Endodermal cell (in vitro differentiated cells): ENCODE data around the gene TPPP. TPM values are rescaled to one million over a fixed set of nuclear protein-coding genes. Genes with fewer than 3 reads are reported as not detected.

ENCODE experiments used
- DNase-seq: peaks from one replicate; pipeline ENCODE4 v3.0.0-alpha.2; 2017
- H3K27ac ChIP-seq: 2 replicates; pipeline ENCODE4 v1.5.1; 2013; ENCODE audit warnings: mild to moderate bottlenecking, low read depth, low read length, moderate library complexity
- H3K27me3 ChIP-seq: 2 replicates; pipeline ENCODE4 v1.6.1; 2013; ENCODE audit warnings: mild to moderate bottlenecking, low read length, moderate library complexity; ENCODE audit not compliant: insufficient read depth, control insufficient read depth, poor library complexity, severe bottlenecking
- H3K36me3 ChIP-seq: 2 replicates; pipeline ENCODE4 v1.7.0; 2013; ENCODE audit warnings: mild to moderate bottlenecking, low read length, moderate library complexity; ENCODE audit not compliant: control insufficient read depth, insufficient read depth
- H3K4me1 ChIP-seq: one replicate; pipeline ENCODE4 v1.7.0; 2013; ENCODE audit warnings: low read length; ENCODE audit not compliant: control insufficient read depth, insufficient read depth
- H3K4me3 ChIP-seq: 2 replicates; pipeline ENCODE4 v1.5.1; 2013; ENCODE audit warnings: mild to moderate bottlenecking, low read length, moderate library complexity
- H3K9ac ChIP-seq: 2 replicates; pipeline ENCODE4 v1.6.1; 2013; ENCODE audit warnings: mild to moderate bottlenecking, low read length, moderate library complexity; ENCODE audit not compliant: poor library complexity, severe bottlenecking; ENCODE audit errors: extremely low read depth
- H3K9me3 ChIP-seq: 2 replicates; pipeline ENCODE4 v1.6.1; 2013; ENCODE audit warnings: mild to moderate bottlenecking, low read length, moderate library complexity; ENCODE audit not compliant: control insufficient read depth
- H3K27ac Mint-ChIP-seq: 2 replicates; pipeline ENCODE4 v1.8.0; 2020; ENCODE audit warnings: mixed read lengths
- H3K27me3 Mint-ChIP-seq: 2 replicates; pipeline ENCODE4 v1.8.0; 2021; ENCODE audit warnings: mild to moderate bottlenecking, mixed read lengths; ENCODE audit not compliant: insufficient read depth
- H3K36me3 Mint-ChIP-seq: 2 replicates; pipeline ENCODE4 v1.8.0; 2020; ENCODE audit warnings: low read depth, mixed read lengths
- H3K4me1 Mint-ChIP-seq: 2 replicates; pipeline ENCODE4 v1.8.0; 2020; ENCODE audit warnings: mixed read lengths
- H3K4me3 Mint-ChIP-seq: 2 replicates; pipeline ENCODE4 v1.8.0; 2020; ENCODE audit warnings: mild to moderate bottlenecking, moderate library complexity, mixed read lengths
- H3K9me3 Mint-ChIP-seq: 2 replicates; pipeline ENCODE4 v1.8.0; 2020; ENCODE audit warnings: mild to moderate bottlenecking, mixed read lengths
- WGBS, 2 experiments: methylation state at CpG; one replicate each; pipeline versions ENCODE4 v1.1.5 to v1.1.7; 2013; ENCODE audit warnings: missing lambda C conversion rate in 2 of 2, mixed read lengths in 1 of 2; ENCODE audit not compliant: insufficient coverage in 1 of 2, insufficient read length in 1 of 2; 5-methylcytosine and 5-hydroxymethylcytosine counted together
- total RNA-seq, 2 donors: library from RNA; stranded (reverse); fragmentation: NEBNext Ultra II Directional in 1 of 2; extraction: Animal tissue kit (Norgen Biotek cat#: 25700) in 1 of 2; gene quantifications; 2 replicates in 1 of 2; 3 replicates in 1 of 2; pipeline ENCODE4 v1.2.1, GENCODE V29; 2021
- TF ChIP-seq, protein P1 (sequence below): fragments of 200-600 bp; sonication (generic); conservative IDR thresholded peaks from 2 replicates; pipeline ENCODE4 v1.5.0; 2021; ENCODE audit warnings: antibody characterized with exemption, mild to moderate bottlenecking

Gene TPPP
- total RNA-seq, 2 donors from 2014 or later = 0.22 to 0.70 TPM

- H3K4me1 Mint-ChIP-seq = no peaks in the 10 kb centered on the region
- no peaks in the 10 kb centered on the region for H3K9me3 Mint-ChIP-seq
- peaks cover 25% of the 10 kb centered on the region for H3K36me3 ChIP-seq
- H3K4me3 Mint-ChIP-seq = no peak overlapping the region
- peaks cover 38% of the 10 kb centered on the region for H3K36me3 Mint-ChIP-seq
- no peak overlapping the region for H3K9ac ChIP-seq
- no peak overlapping the region for H3K27ac Mint-ChIP-seq
- no peaks in the 10 kb centered on the region for H3K27me3 Mint-ChIP-seq
- 93% methylated on average over 3 of the region's 3 CpGs for WGBS, 2 experiments
- no peak for DNase-seq
- no peaks in the 10 kb centered on the region for H3K4me1 ChIP-seq
- no peak overlapping the region for H3K4me3 ChIP-seq
- no peak overlapping the region for H3K27ac ChIP-seq
- TF ChIP-seq, protein P1, sequence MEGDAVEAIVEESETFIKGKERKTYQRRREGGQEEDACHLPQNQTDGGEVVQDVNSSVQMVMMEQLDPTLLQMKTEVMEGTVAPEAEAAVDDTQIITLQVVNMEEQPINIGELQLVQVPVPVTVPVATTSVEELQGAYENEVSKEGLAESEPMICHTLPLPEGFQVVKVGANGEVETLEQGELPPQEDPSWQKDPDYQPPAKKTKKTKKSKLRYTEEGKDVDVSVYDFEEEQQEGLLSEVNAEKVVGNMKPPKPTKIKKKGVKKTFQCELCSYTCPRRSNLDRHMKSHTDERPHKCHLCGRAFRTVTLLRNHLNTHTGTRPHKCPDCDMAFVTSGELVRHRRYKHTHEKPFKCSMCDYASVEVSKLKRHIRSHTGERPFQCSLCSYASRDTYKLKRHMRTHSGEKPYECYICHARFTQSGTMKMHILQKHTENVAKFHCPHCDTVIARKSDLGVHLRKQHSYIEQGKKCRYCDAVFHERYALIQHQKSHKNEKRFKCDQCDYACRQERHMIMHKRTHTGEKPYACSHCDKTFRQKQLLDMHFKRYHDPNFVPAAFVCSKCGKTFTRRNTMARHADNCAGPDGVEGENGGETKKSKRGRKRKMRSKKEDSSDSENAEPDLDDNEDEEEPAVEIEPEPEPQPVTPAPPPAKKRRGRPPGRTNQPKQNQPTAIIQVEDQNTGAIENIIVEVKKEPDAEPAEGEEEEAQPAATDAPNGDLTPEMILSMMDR = no peak
- H3K27me3 ChIP-seq = no peaks in the 10 kb centered on the region
- no peaks in the 10 kb centered on the region for H3K9me3 ChIP-seq
These were observed 66.3 kb downstream of the TPPP start for GRCh38 chr5:626850-627249.

- Mint-ChIP-seq H3K36me3 (peaks cover 47% of the 10 kb centered on the region), H3K4me3 (no peak overlapping the region), H3K9me3 (no peaks in the 10 kb centered on the region), H3K4me1 (no peaks in the 10 kb centered on the region), H3K27ac (no peak overlapping the region), H3K27me3 (no peaks in the 10 kb centered on the region)
- H3K4me1 ChIP-seq = no peaks in the 10 kb centered on the region
- 94 to 97% methylated on average over 14 to 16 of the region's 16 CpGs for WGBS, 2 experiments
- H3K4me3 ChIP-seq = no peak overlapping the region
- no peaks in the 10 kb centered on the region for H3K27me3 ChIP-seq
- no peak for DNase-seq
- TF ChIP-seq, protein P1 = no peak
- H3K9me3 ChIP-seq = no peaks in the 10 kb centered on the region
- H3K36me3 ChIP-seq = peaks cover 35% of the 10 kb centered on the region
- no peak overlapping the region for H3K9ac ChIP-seq
- H3K27ac ChIP-seq = no peak overlapping the region
These were observed 67.6 kb downstream of the TPPP start for GRCh38 chr5:625516-625915.

GRCh38 chr5:624951-625230 is 68.3 kb downstream of the TPPP start:
- DNase-seq = no peak
- H3K27me3 ChIP-seq = no peaks in the 10 kb centered on the region
- WGBS, 2 experiments = 94 to 96% methylated on average over 11 to 13 of the region's 13 CpGs
- H3K36me3 ChIP-seq = peaks cover 40% of the 10 kb centered on the region
- TF ChIP-seq, protein P1 = no peak
- H3K36me3 Mint-ChIP-seq = peaks cover 53% of the 10 kb centered on the region
- no peaks in the 10 kb centered on the region for H3K9me3 Mint-ChIP-seq
- no peak overlapping the region for H3K9ac ChIP-seq
- H3K4me3 ChIP-seq = no peak overlapping the region
- no peak overlapping the region for H3K27ac ChIP-seq
- no peaks in the 10 kb centered on the region for H3K4me1 ChIP-seq
- no peak overlapping the region for H3K4me3 Mint-ChIP-seq
- H3K27me3 Mint-ChIP-seq = no peaks in the 10 kb centered on the region
- H3K4me1 Mint-ChIP-seq = no peaks in the 10 kb centered on the region
- no peak overlapping the region for H3K27ac Mint-ChIP-seq
- H3K9me3 ChIP-seq = no peaks in the 10 kb centered on the region
